ENCODE data around the gene NUDCD3.

GRCh38 chr7:44471850-44472249, 18.6 kb downstream of the NUDCD3 start:
- no peak for TF ChIP-seq CTCF (IDR thresholded peaks at IDR 0.05)
- no peak for TF ChIP-seq POLR2AphosphoS5 (IDR thresholded peaks at IDR 0.05)
- no peak for TF ChIP-seq POLR2A (IDR thresholded peaks at IDR 0.05)

All from suprapubic skin (tissue), 4 donors.